ENCODE data around the gene ZCCHC14. TPM values are rescaled to one million over a fixed set of nuclear protein-coding genes. Genes with fewer than 3 reads are reported as not detected.

ZCCHC14 gene
- total and polyA plus RNA-seq, 2 donors (not counting 1 experiment from before 2014, with no cell fraction given), result 0.70 to 4.4 TPM

GRCh38 chr16:87391950-87392820 is 100.6 kb downstream of the ZCCHC14 start, which contains the start of gene MAP1LC3B:
Gene MAP1LC3B, plus strand, starts transcription at chr16:87392336. Its CDS starts 92 bp downstream, at chr16:87392428.
- peaks cover 46% of the 10 kb centered on the region for H3K79me2 ChIP-seq (ENCODE audit: control insufficient read depth, insufficient read depth, low read length)
- H3K27ac ChIP-seq (ENCODE audit: low read length in 2 of 2), result peak within 1 kb of the TSS; percentile 83 to 95
- peaks cover 43 to 49% of the 10 kb centered on the region in 2 donors for H3K4me1 ChIP-seq (ENCODE audit: control insufficient read depth in 2 of 2, insufficient read depth in 2 of 2, low read length in 2 of 2)
- under 1% methylated on average over 113 of the region's 113 CpGs for WGBS (ENCODE audit: insufficient coverage)
- peak within 1 kb of the TSS; percentile 96 for H3K27ac Mint-ChIP-seq
- H3K9ac ChIP-seq (ENCODE audit: low read length), result peak within 1 kb of the TSS; percentile 76
- ChIA-PET CTCF (interaction anchor here (1.1 to 4.2 kb wide), 4 partner anchors 9 to 243 kb away, joined by 4 to 52 read pairs (median 26); partner anchors contain the start of genes C16orf95 and FBXO31), POLR2A (interaction anchor here (4.0 kb wide), 1 partner anchor 9 kb away, joined by 23 read pairs; the partner anchor contains the start of gene FBXO31)
- peaks cover 46% of the 10 kb centered on the region for H4K20me1 ChIP-seq (ENCODE audit: control insufficient read depth, insufficient read depth, low read length, poor library complexity, severe bottlenecking)
- peak; percentile 67 for ATAC-seq (ENCODE audit: low read depth)
- peak within 1 kb of the TSS; percentile 87 for H3K4me2 ChIP-seq (replicated peaks; ENCODE audit: low read depth, low read length, poor library complexity, severe bottlenecking)
- TF ChIP-seq CTCF (IDR thresholded peaks at IDR 0.05) (no peak), EZH2 (IDR thresholded peaks at IDR 0.05; ENCODE audit: borderline replicate concordance, insufficient read depth, low read depth, low read length, poor library complexity, severe bottlenecking) (no peak)
- H3K9me3 Mint-ChIP-seq (ENCODE audit: insufficient read depth), result peaks cover under 1% of the 10 kb centered on the region
- no peaks in the 10 kb centered on the region for H3K27me3 ChIP-seq (replicated peaks in 1 of 4; ENCODE audit: control extremely low read depth in 1 of 4, control insufficient read depth in 3 of 4, insufficient read depth in 4 of 4, low read length in 3 of 4)
- H3K36me3 ChIP-seq (replicated peaks in 1 of 2; ENCODE audit: control extremely low read depth in 1 of 2, control insufficient read depth in 1 of 2, extremely low read depth in 1 of 2, insufficient read depth in 2 of 2, low read length in 1 of 2), result no peaks in the 10 kb centered on the region
- H3K27me3 Mint-ChIP-seq, result no peaks in the 10 kb centered on the region
- H3K9me3 ChIP-seq (ENCODE audit: control extremely low read depth in 1 of 3, control insufficient read depth in 2 of 3, insufficient read depth in 1 of 3, low read length in 2 of 3), result no peaks in the 10 kb centered on the region
- H3K4me3 ChIP-seq (ENCODE audit: control extremely low read depth in 1 of 5, extremely low read depth in 1 of 5, insufficient read depth in 1 of 5, low read depth in 2 of 5, low read length in 4 of 5), result peak within 1 kb of the TSS; percentile 57 to 79 (median 68)
- H2AFZ ChIP-seq (ENCODE audit: insufficient read depth, low read depth, low read length, poor library complexity, severe bottlenecking), result peak within 1 kb of the TSS; percentile 77
- peaks cover 55% of the 10 kb centered on the region for H3K4me1 Mint-ChIP-seq
- intact Hi-C loops (cut with micrococcal nuclease), result loop anchor here (1.0 to 2.0 kb wide), 3 partner anchors 9 to 375 kb away; partner anchors contain the start of genes C16orf95 and FBXO31
- DNase-seq, result peak; percentile 99
- peak within 1 kb of the TSS; percentile 94 for H3K4me3 Mint-ChIP-seq

All from B cell (primary cell).